Kidney (tissue), 14 donors: ENCODE measurements around the gene COL11A2. TPM values are rescaled to one million over a fixed set of nuclear protein-coding genes. Genes with fewer than 3 reads are reported as not detected.

Experiments used
- DNase-seq, 5 donors: peaks; one replicate each; pipeline ENCODE4 v3.0.0-alpha.2; 2013 to 2020
- FAIRE-seq: peaks from 2 replicates; lab custom pipeline; 2012; peaks lifted over from hg19 to GRCh38; lab: Jason Lieb, UNC
- H3K27ac ChIP-seq, 2 donors: one replicate each; pipeline ENCODE4 v1.7.0; 2013; ENCODE audit warnings: low read depth in 2 of 2, low read length in 2 of 2, inconsistent platforms in 1 of 2
- H3K27me3 ChIP-seq: one replicate; pipeline ENCODE4 v1.7.1; 2013; ENCODE audit warnings: low read length, inconsistent platforms; ENCODE audit not compliant: control insufficient read depth, insufficient read depth
- H3K36me3 ChIP-seq, 3 donors: one replicate each; pipeline versions ENCODE4 v1.7.0 to v1.7.1; 2013; ENCODE audit warnings: low read length in 3 of 3, control low read depth in 1 of 3, inconsistent platforms in 1 of 3; ENCODE audit not compliant: insufficient read depth in 3 of 3, control insufficient read depth in 2 of 3
- H3K4me1 ChIP-seq, 3 donors: one replicate each; pipeline versions ENCODE4 v1.7.0 to v1.7.1; 2013; ENCODE audit warnings: low read length in 3 of 3, inconsistent platforms in 1 of 3, low read depth in 1 of 3; ENCODE audit not compliant: control insufficient read depth in 2 of 3, insufficient read depth in 2 of 3
- H3K4me3 ChIP-seq, 3 donors: one replicate each; pipeline versions ENCODE4 v1.7.0 to v1.8.1; 2013; ENCODE audit warnings: low read length in 3 of 3, control low read depth in 1 of 3, inconsistent platforms in 1 of 3
- H3K9ac ChIP-seq, 3 donors: one replicate each; pipeline versions ENCODE4 v1.7.0 to v1.7.1; 2013; ENCODE audit warnings: low read length in 3 of 3, control low read depth in 1 of 3, inconsistent platforms in 1 of 3
- H3K9me3 ChIP-seq, 3 donors: one replicate each; pipeline versions ENCODE4 v1.7.0 to v1.7.1; 2013; ENCODE audit warnings: low read length in 3 of 3, control low read depth in 1 of 3, inconsistent platforms in 1 of 3; ENCODE audit not compliant: control insufficient read depth in 2 of 3, insufficient read depth in 1 of 3
- intact Hi-C: fragments of 100-400 bp; cut with DNase I; formaldehyde crosslinking; loops from one replicate; pipeline ENCODE4 v1.11.1; 2022
- polyA plus RNA-seq: library from polyadenylated mRNA; stranded (reverse); fragments of 350-450 nt; fragmentation: Illumina TruSeq; extraction: RNeasy Lipid Tissue Mini Kit (QIAGEN cat#74804); gene quantifications from one replicate; pipeline ENCODE4 v1.2.3, GENCODE V29; 2014; ENCODE audit warnings: low read depth, low replicate concordance; ENCODE audit not compliant: insufficient read depth
- total RNA-seq: library from RNA; stranded (reverse); fragmentation: NEBNext Ultra II Directional; extraction: Animal tissue kit (Norgen Biotek cat#: 25700); gene quantifications from one replicate; pipeline ENCODE4 v1.2.1, GENCODE V29; 2021
- TF ChIP-seq, protein P1 (sequence below): IDR thresholded peaks from 3 replicates; pipeline ENCODE4 v1.5.1; 2012; ENCODE audit warnings: mild to moderate bottlenecking, moderate library complexity, borderline replicate concordance; ENCODE audit not compliant: insufficient read depth; ENCODE audit errors: extremely low read depth
- donor health status: control.
- donor health status: control.
- donor health status: control.
- donor health status: control.
- donor health status: control.
- donor health status: DM: yes; HTN: yes; CAD: no.
- donor health status: Normal renal cell carcinoma (clear cell type).

Gene COL11A2
- total and polyA plus RNA-seq, 2 donors from 2014 or later: 0.85 to 2.3 TPM

DNA sequence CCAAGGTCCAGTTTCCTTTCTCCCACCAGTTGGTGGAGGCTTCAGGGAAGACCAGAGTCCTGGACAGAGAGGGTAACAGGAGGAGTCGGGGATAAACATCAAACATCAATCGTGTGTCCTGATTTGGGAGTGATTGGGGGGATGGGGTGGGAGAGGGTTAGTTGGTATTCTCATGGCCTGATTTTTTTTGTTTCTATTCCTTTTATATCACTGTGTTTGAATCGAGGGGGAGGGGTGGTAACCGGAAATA lies 11.8 kb upstream of the COL11A2 start:
- no peak for DNase-seq
- Histone ChIP-seq H3K27ac (no peak overlapping the region), H3K27me3 (no peaks in the 10 kb centered on the region), H3K36me3 (peaks cover 11 to 18% (median 14%) of the 10 kb centered on the region in 3 donors), H3K4me3 (peak overlapping the region in 1 of 3 donors; percentile 91), H3K9ac (no peak overlapping the region), H3K9me3 (no peaks in the 10 kb centered on the region), H3K4me1 (peaks cover 5 to 41% (median 22%) of the 10 kb centered on the region in 3 donors)
- no peak for FAIRE-seq
- intact Hi-C loops: no loop called here
- TF ChIP-seq, protein P1, sequence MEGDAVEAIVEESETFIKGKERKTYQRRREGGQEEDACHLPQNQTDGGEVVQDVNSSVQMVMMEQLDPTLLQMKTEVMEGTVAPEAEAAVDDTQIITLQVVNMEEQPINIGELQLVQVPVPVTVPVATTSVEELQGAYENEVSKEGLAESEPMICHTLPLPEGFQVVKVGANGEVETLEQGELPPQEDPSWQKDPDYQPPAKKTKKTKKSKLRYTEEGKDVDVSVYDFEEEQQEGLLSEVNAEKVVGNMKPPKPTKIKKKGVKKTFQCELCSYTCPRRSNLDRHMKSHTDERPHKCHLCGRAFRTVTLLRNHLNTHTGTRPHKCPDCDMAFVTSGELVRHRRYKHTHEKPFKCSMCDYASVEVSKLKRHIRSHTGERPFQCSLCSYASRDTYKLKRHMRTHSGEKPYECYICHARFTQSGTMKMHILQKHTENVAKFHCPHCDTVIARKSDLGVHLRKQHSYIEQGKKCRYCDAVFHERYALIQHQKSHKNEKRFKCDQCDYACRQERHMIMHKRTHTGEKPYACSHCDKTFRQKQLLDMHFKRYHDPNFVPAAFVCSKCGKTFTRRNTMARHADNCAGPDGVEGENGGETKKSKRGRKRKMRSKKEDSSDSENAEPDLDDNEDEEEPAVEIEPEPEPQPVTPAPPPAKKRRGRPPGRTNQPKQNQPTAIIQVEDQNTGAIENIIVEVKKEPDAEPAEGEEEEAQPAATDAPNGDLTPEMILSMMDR: no peak

DNA sequence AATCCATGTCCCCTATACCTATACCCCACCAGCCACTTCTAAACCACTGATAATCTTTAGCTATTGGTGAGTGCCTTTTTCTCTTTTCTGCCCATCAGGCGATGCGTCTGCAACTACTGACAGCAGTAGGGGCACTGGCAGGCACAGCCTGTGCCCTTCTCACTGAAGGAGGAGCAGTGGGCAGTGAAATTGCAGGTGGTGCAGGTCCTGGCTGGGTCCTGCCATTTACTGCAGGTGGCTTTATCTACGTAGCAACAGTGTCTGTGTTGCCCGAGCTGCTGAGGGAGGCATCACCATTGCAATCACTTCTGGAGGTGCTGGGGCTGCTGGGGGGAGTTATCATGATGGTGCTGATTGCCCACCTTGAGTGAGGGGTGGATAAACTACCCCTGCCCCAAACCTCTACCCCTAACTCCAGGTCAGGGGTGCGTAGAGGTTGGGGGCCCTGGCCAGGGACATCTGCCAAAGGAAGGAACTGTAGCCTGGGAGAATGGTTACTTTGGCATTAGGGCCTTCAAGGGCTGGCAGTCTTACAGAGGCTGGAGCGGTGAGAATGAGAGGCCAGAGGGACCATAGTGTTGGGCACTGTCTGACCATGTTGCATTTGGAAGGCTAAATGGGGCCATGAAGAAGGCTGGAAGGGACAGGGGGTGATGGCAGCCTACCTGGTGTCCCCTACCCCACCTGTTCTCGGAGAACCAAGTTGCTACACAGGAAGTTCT lies 11.3 kb upstream of the COL11A2 start:
- Histone ChIP-seq H3K4me3 (peak overlapping the region in 2 of 3 donors; percentile 43 to 91), H3K9me3 (no peaks in the 10 kb centered on the region), H3K9ac (no peak overlapping the region), H3K4me1 (peaks cover 5 to 39% (median 22%) of the 10 kb centered on the region in 3 donors), H3K27me3 (no peaks in the 10 kb centered on the region), H3K36me3 (peaks cover 11 to 18% (median 14%) of the 10 kb centered on the region in 3 donors), H3K27ac (no peak overlapping the region)
- no peak for DNase-seq
- intact Hi-C loops: no loop called here
- TF ChIP-seq, protein P1: no peak
- no peak for FAIRE-seq

DNA sequence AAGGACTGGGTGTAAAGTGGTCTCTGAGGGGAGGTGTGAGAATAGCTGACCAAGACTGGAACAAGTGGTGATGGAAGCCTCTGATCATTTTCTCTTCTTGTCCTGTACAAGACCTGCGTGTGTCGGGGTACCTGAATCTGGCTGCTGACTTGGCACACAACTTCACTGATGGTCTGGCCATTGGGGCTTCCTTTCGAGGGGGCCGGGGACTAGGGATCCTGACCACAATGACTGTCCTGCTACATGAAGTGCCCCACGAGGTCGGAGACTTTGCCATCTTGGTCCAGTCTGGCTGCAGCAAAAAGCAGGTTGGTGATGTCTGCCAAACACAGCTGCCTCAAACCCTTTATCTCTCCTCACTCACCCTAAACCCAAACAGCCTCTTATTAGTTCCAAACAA lies 10.5 kb upstream of the COL11A2 start:
- H3K9me3 ChIP-seq: no peaks in the 10 kb centered on the region
- DNase-seq (peak in 1 of 5 donors; percentile 24), FAIRE-seq (no peak)
- no peak overlapping the region for H3K4me3 ChIP-seq
- H3K9ac ChIP-seq: no peak overlapping the region
- intact Hi-C loops: no loop called here
- peaks cover 5 to 40% (median 22%) of the 10 kb centered on the region in 3 donors for H3K4me1 ChIP-seq
- H3K36me3 ChIP-seq: peaks cover 11 to 18% (median 14%) of the 10 kb centered on the region in 3 donors
- H3K27ac ChIP-seq: no peak overlapping the region
- H3K27me3 ChIP-seq: no peaks in the 10 kb centered on the region
- TF ChIP-seq, protein P1: no peak
